ENCODE measurements around the gene KREMEN2. TPM values are rescaled to one million over a fixed set of nuclear protein-coding genes. Genes with fewer than 3 reads are reported as not detected.

Gene KREMEN2
- total and polyA plus RNA-seq, 2 of the 13 experiments (the other 11 are each of a cell fraction or from before 2014, with no cell fraction given): 0.48 to 1.2 TPM

DNA sequence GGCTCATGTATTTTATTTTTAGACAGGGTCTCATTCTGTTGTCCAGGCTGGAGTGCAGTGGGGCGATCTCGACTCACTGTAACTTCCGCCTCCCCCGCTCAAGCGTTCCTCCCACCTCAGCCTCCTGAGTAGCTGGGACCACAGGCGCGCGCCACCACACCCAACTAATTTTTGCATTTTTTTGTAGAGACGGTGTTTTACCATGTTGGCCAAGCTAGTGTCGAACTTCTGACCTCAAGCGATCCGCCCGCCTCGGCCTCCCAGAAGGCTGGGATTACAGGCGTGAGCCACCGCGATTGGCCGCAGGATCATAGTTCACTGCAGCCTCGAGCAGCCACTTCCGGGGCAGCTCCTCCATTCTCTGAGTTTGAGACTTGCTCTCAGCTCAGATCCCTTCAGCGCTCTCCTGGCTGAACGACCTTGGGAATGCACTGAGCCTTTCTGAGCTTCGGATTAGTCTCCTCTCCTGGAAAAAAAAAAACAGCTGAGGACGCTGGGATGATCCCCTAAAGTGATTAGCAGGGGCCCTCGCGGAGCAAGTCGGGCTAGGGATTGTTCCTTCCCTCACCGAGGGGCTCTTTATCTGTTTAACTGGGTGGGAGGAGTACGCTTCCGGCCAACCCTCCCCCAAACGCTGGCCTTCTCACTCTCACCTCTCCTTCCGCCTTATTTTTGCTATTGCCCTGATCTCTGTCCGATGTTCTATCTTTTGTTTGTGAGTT is 17.3 kb downstream of the KREMEN2 start (continued):
- TF ChIP-seq ZNF329 (CRISPR knock-in tag; IDR thresholded peaks at IDR 0.05; ENCODE audit: low read depth) (no peak), KLF13 (CRISPR knock-in tag; IDR thresholded peaks at IDR 0.05) (no peak), GABPA (IDR thresholded peaks at IDR 0.05; ENCODE audit: low read depth, low read length) (peak; percentile 51), GABPA (CRISPR knock-in tag; IDR thresholded peaks at IDR 0.05; ENCODE audit: low read depth) (peak; percentile 89), ZNF883 (CRISPR knock-in tag; IDR thresholded peaks at IDR 0.05; ENCODE audit: not compliant biosample characterization) (no peak), CREB1 (IDR thresholded peaks at IDR 0.05) (no peak), CREB1 (CRISPR knock-in tag; IDR thresholded peaks at IDR 0.05) (peak; percentile 60; the same call in 1 of the 2 replicates), GABPB1 (CRISPR knock-in tag; IDR thresholded peaks at IDR 0.05) (peak; percentile 91), ZNF562 (CRISPR knock-in tag; IDR thresholded peaks at IDR 0.05; ENCODE audit: borderline replicate concordance) (no peak), ZFP37 (CRISPR knock-in tag; IDR thresholded peaks at IDR 0.05; ENCODE audit: borderline replicate concordance) (no peak), POLR2AphosphoS2 (IDR thresholded peaks at IDR 0.05; ENCODE audit: low read depth, low read length) (no peak), HNRNPLL (IDR thresholded peaks at IDR 0.05; ENCODE audit: low read depth, low read length, poor library complexity, severe bottlenecking) (no peak), ZNF563 (CRISPR knock-in tag; IDR thresholded peaks at IDR 0.05) (peak; percentile 53; the same call in 1 of the 2 replicates), STAT5B (CRISPR knock-in tag; IDR thresholded peaks at IDR 0.05) (no peak), ZNF263 (CRISPR knock-in tag; IDR thresholded peaks at IDR 0.05) (peak; percentile 65; the same call in 1 of the 2 replicates), GATAD1 (CRISPR knock-in tag; IDR thresholded peaks at IDR 0.05) (peak; percentile 67)
- TF ChIP-seq, protein P1, sequence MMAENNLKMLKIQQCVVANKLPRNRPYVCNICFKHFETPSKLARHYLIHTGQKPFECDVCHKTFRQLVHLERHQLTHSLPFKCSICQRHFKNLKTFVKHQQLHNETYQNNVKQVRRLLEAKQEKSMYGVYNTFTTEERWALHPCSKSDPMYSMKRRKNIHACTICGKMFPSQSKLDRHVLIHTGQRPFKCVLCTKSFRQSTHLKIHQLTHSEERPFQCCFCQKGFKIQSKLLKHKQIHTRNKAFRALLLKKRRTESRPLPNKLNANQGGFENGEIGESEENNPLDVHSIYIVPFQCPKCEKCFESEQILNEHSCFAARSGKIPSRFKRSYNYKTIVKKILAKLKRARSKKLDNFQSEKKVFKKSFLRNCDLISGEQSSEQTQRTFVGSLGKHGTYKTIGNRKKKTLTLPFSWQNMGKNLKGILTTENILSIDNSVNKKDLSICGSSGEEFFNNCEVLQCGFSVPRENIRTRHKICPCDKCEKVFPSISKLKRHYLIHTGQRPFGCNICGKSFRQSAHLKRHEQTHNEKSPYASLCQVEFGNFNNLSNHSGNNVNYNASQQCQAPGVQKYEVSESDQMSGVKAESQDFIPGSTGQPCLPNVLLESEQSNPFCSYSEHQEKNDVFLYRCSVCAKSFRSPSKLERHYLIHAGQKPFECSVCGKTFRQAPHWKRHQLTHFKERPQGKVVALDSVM (CRISPR knock-in tag; IDR thresholded peaks at IDR 0.05): peak; percentile 60; the same call in 1 of the 2 replicates
- TF ChIP-seq, protein P2, sequence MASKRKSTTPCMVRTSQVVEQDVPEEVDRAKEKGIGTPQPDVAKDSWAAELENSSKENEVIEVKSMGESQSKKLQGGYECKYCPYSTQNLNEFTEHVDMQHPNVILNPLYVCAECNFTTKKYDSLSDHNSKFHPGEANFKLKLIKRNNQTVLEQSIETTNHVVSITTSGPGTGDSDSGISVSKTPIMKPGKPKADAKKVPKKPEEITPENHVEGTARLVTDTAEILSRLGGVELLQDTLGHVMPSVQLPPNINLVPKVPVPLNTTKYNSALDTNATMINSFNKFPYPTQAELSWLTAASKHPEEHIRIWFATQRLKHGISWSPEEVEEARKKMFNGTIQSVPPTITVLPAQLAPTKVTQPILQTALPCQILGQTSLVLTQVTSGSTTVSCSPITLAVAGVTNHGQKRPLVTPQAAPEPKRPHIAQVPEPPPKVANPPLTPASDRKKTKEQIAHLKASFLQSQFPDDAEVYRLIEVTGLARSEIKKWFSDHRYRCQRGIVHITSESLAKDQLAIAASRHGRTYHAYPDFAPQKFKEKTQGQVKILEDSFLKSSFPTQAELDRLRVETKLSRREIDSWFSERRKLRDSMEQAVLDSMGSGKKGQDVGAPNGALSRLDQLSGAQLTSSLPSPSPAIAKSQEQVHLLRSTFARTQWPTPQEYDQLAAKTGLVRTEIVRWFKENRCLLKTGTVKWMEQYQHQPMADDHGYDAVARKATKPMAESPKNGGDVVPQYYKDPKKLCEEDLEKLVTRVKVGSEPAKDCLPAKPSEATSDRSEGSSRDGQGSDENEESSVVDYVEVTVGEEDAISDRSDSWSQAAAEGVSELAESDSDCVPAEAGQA (IDR thresholded peaks at IDR 0.05; ENCODE audit: low read depth): no peak
- TF ChIP-seq, protein P2 (CRISPR knock-in tag; IDR thresholded peaks at IDR 0.05; ENCODE audit: borderline replicate concordance): no peak
- TF ChIP-seq, protein P3, sequence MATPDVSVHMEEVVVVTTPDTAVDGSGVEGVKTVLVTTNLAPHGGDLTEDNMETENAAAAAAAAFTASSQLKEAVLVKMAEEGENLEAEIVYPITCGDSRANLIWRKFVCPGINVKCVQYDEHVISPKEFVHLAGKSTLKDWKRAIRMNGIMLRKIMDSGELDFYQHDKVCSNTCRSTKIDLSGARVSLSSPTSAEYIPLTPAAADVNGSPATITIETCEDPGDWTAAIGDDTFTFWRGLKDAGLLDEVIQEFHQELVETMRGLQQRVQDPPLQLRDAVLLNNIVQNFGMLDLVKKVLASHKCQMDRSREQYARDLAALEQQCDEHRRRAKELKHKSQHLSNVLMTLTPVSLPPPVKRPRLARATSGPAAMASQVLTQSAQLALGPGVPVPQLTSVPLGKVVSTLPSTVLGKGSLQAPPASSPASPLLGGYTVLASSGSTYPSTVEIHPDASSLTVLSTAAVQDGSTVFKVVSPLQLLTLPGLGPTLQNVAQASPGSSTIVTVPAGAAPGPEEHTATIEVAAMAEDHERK (CRISPR knock-in tag; IDR thresholded peaks at IDR 0.05; ENCODE audit: low read depth): no peak
- TF ChIP-seq, protein P4, sequence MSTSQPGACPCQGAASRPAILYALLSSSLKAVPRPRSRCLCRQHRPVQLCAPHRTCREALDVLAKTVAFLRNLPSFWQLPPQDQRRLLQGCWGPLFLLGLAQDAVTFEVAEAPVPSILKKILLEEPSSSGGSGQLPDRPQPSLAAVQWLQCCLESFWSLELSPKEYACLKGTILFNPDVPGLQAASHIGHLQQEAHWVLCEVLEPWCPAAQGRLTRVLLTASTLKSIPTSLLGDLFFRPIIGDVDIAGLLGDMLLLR (CRISPR knock-in tag; IDR thresholded peaks at IDR 0.05): 0 out of 2 replicates have a peak, but pooled peaks have one; percentile 40

Measured in HepG2 (cell line).